CD14-positive monocyte (primary cell): ENCODE data around the gene BTG3. TPM values are rescaled to one million over a fixed set of nuclear protein-coding genes. Genes with fewer than 3 reads are reported as not detected.

Experiments used
- DNase-seq, 3 donors: peaks; one replicate each; pipeline ENCODE4 v3.0.0-alpha.2; 2011 to 2022
- H2AFZ ChIP-seq: 2 replicates; pipeline ENCODE4 v1.6.0; 2012; ENCODE audit warnings: mild to moderate bottlenecking, low read depth, low read length, inconsistent platforms; ENCODE audit not compliant: insufficient read depth, poor library complexity, severe bottlenecking
- H3K27ac ChIP-seq, 2 donors: 1 replicate in 1 of 2; 2 replicates in 1 of 2; pipeline ENCODE4 v1.5.1; 2012 to 2013; ENCODE audit warnings: low read length in 2 of 2, control low read depth in 1 of 2, inconsistent platforms in 1 of 2, low read depth in 1 of 2, mild to moderate bottlenecking in 1 of 2
- H3K27me3 ChIP-seq, 2 donors: one replicate each; pipeline versions ENCODE4 v1.6.0 to v1.6.1; 2011 to 2013; ENCODE audit warnings: low read length in 2 of 2; ENCODE audit not compliant: control insufficient read depth in 2 of 2, insufficient read depth in 2 of 2
- H3K36me3 ChIP-seq, 2 donors: replicated peaks in 1 of 2; 1 replicate in 1 of 2; 2 replicates in 1 of 2; pipeline versions ENCODE4 v1.5.1 to v1.6.1; 2012 to 2013; ENCODE audit warnings: low read length in 2 of 2, control low read depth in 1 of 2, inconsistent platforms in 1 of 2, mild to moderate bottlenecking in 1 of 2; ENCODE audit not compliant: insufficient read depth in 2 of 2, control insufficient read depth in 1 of 2
- H3K4me1 ChIP-seq, 2 donors: 1 replicate in 1 of 2; 2 replicates in 1 of 2; pipeline versions ENCODE4 v1.5.1 to v1.6.1; 2012 to 2013; ENCODE audit warnings: low read length in 2 of 2, control low read depth in 1 of 2, inconsistent platforms in 1 of 2, mild to moderate bottlenecking in 1 of 2, moderate library complexity in 1 of 2; ENCODE audit not compliant: insufficient read depth in 2 of 2, control insufficient read depth in 1 of 2
- H3K4me2 ChIP-seq: replicated peaks from 2 replicates; pipeline ENCODE3; 2012; ENCODE audit warnings: low read length, moderate library complexity, mild to moderate bottlenecking; ENCODE audit not compliant: poor library complexity, severe bottlenecking; ENCODE audit errors: extremely low read depth
- H3K4me3 ChIP-seq, 3 experiments: fragments of 200-600 bp in 1 of 3; sonication (generic) in 1 of 3; replicated peaks in 1 of 3; 1 replicate in 2 of 3; 2 replicates in 1 of 3; pipeline ENCODE4 v1.5.1; 2011 to 2013; ENCODE audit warnings: low read length in 3 of 3, mild to moderate bottlenecking in 3 of 3, control low read depth in 2 of 3, low read depth in 2 of 3, inconsistent platforms in 1 of 3, moderate library complexity in 1 of 3
- H3K79me2 ChIP-seq: 2 replicates; pipeline ENCODE4 v1.6.0; 2012; ENCODE audit warnings: mild to moderate bottlenecking, control low read depth, inconsistent platforms, low read length, moderate library complexity; ENCODE audit not compliant: insufficient read depth
- H3K9ac ChIP-seq: 2 replicates; pipeline ENCODE4 v1.6.0; 2017; ENCODE audit warnings: low read length, mild to moderate bottlenecking; ENCODE audit not compliant: insufficient read depth, poor library complexity, severe bottlenecking
- H3K9me3 ChIP-seq, 2 donors: replicated peaks in 1 of 2; 1 replicate in 1 of 2; 2 replicates in 1 of 2; pipeline versions ENCODE4 v1.5.1 to v1.6.1; 2012 to 2013; ENCODE audit warnings: low read length in 2 of 2, control low read depth in 1 of 2; ENCODE audit not compliant: control insufficient read depth in 1 of 2, insufficient read depth in 1 of 2
- H4K20me1 ChIP-seq: 2 replicates; pipeline ENCODE4 v1.6.0; 2012; ENCODE audit warnings: mild to moderate bottlenecking, low read length, control low read depth, moderate library complexity; ENCODE audit not compliant: insufficient read depth
- H3K27ac Mint-ChIP-seq, 7 donors: one replicate each; pipeline ENCODE4 v1.8.0; 2020; ENCODE audit warnings: mild to moderate bottlenecking in 7 of 7, mixed read lengths in 7 of 7, moderate library complexity in 6 of 7, inconsistent platforms in 2 of 7
- H3K27me3 Mint-ChIP-seq, 3 donors: one replicate each; pipeline ENCODE4 v1.8.0; 2021 to 2022; ENCODE audit warnings: low read depth in 3 of 3, mild to moderate bottlenecking in 3 of 3, mixed read lengths in 3 of 3, moderate library complexity in 3 of 3, inconsistent platforms in 1 of 3
- H3K36me3 Mint-ChIP-seq, 2 donors: one replicate each; pipeline ENCODE4 v1.8.0; 2020; ENCODE audit warnings: mixed read lengths in 2 of 2, inconsistent platforms in 1 of 2, mild to moderate bottlenecking in 1 of 2
- H3K4me1 Mint-ChIP-seq: one replicate; pipeline ENCODE4 v1.8.0; 2020; ENCODE audit warnings: mild to moderate bottlenecking, mixed read lengths
- H3K4me3 Mint-ChIP-seq, 2 donors: one replicate each; pipeline ENCODE4 v1.8.0; 2020; ENCODE audit warnings: mild to moderate bottlenecking in 2 of 2, mixed read lengths in 2 of 2, moderate library complexity in 1 of 2
- H3K9me3 Mint-ChIP-seq, 7 donors: one replicate each; pipeline ENCODE4 v1.8.0; 2020 to 2022; ENCODE audit warnings: mixed read lengths in 7 of 7, mild to moderate bottlenecking in 6 of 7, moderate library complexity in 6 of 7, inconsistent platforms in 2 of 7
- WGBS: methylation state at CpG from one replicate; pipeline ENCODE4 v1.1.5; 2013; ENCODE audit warnings: missing lambda C conversion rate; ENCODE audit not compliant: insufficient coverage; 5-methylcytosine and 5-hydroxymethylcytosine counted together
- intact Hi-C, 2 donors: fragments of 100-400 bp; cut with micrococcal nuclease; formaldehyde crosslinking; loops; one replicate each; pipeline versions ENCODE4 v1.15.0 to v1.15.1; 2023
- polyA plus RNA-seq, 3 donors: library from polyadenylated mRNA; depleted of rRNA in 1 of 3; unstranded in 2 of 3; stranded (reverse) in 1 of 3; fragments of 300-500 nt in 2 of 3; fragments of >200 nt in 1 of 3; fragmentation: Illumina TruSeq in 2 of 3; gene quantifications; 1 replicate in 2 of 3; 2 replicates in 1 of 3; pipeline ENCODE4 v1.2.3, GENCODE V29; 2012 to 2021
- TF ChIP-seq, protein P1 (sequence below): fragments of 200-600 bp; IDR thresholded peaks from one replicate; pipeline ENCODE4 v1.8.0; 2022; ENCODE audit warnings: antibody characterized with exemption, mild to moderate bottlenecking

Gene BTG3
- polyA plus RNA-seq, 3 donors, result 1.9 to 10.4 (median 2.0) TPM

DNA sequence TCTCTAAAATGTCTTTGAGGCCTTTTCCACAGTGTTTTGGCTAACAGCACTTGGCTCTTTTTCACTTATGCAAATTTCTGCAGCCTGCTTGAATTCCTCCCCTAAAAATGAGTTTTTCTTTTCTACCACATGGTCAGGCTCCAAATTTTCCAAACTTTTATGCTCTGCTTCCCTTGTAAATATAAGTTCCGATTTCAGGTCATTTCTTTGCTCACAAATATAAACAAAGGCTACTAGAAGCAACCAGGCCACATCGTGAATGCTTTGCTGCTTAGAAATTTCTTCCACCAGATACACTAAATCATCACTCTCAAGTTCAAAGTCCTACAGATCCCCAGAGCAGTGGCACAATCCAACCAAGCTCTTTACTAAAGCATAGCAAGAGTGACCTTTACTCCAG lies 28.1 kb upstream of the BTG3 start:
- Histone ChIP-seq H3K4me3 (no peak overlapping the region), H3K27ac (no peak overlapping the region), H3K9me3 (peaks cover 0 to 10% of the 10 kb centered on the region in 2 donors), H3K27me3 (no peaks in the 10 kb centered on the region), H3K36me3 (no peaks in the 10 kb centered on the region), H3K4me2 (no peak overlapping the region), H4K20me1 (no peaks in the 10 kb centered on the region), H3K79me2 (no peaks in the 10 kb centered on the region), H3K9ac (no peak overlapping the region), H3K4me1 (no peaks in the 10 kb centered on the region), H2AFZ (no peak overlapping the region)
- intact Hi-C loops, result no loop called here
- TF ChIP-seq, protein P1, sequence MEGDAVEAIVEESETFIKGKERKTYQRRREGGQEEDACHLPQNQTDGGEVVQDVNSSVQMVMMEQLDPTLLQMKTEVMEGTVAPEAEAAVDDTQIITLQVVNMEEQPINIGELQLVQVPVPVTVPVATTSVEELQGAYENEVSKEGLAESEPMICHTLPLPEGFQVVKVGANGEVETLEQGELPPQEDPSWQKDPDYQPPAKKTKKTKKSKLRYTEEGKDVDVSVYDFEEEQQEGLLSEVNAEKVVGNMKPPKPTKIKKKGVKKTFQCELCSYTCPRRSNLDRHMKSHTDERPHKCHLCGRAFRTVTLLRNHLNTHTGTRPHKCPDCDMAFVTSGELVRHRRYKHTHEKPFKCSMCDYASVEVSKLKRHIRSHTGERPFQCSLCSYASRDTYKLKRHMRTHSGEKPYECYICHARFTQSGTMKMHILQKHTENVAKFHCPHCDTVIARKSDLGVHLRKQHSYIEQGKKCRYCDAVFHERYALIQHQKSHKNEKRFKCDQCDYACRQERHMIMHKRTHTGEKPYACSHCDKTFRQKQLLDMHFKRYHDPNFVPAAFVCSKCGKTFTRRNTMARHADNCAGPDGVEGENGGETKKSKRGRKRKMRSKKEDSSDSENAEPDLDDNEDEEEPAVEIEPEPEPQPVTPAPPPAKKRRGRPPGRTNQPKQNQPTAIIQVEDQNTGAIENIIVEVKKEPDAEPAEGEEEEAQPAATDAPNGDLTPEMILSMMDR, result no peak
- H3K27ac Mint-ChIP-seq, result no peak overlapping the region
- no peak for DNase-seq
- H3K9me3 Mint-ChIP-seq, result peaks cover 2 to 30% (median 10%) of the 10 kb centered on the region in 7 donors
- no peaks in the 10 kb centered on the region for H3K36me3 Mint-ChIP-seq
- WGBS, result 95% methylated on average over 2 of the region's 2 CpGs
- peaks cover 0 to 4% (median 0%) of the 10 kb centered on the region in 3 donors for H3K27me3 Mint-ChIP-seq
- no peaks in the 10 kb centered on the region for H3K4me1 Mint-ChIP-seq
- H3K4me3 Mint-ChIP-seq, result no peak overlapping the region

DNA sequence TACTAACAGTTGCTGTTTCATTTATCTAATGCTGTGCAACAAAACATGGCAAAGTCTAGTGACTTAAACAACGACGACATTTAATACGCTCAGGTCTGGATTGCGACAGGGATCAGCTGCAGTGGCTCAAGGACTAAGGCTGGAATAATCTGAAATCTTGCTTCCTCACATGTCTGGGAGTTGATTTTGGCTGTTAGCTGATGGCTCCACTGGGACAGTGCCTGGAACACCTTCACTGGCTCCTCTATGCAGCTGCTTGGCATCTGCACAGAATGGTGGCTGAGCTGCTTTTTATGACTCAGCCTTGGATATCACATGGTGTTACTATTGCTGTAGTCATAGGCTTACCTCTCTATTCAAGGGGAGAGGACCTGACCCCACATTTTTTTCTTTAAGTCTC lies 24.0 kb upstream of the BTG3 start:
- WGBS, result 100% methylated on average over 4 of the region's 4 CpGs
- Histone ChIP-seq H2AFZ (no peak overlapping the region), H3K9me3 (peaks cover 0 to 10% of the 10 kb centered on the region in 2 donors), H3K27me3 (no peaks in the 10 kb centered on the region), H3K4me2 (no peak overlapping the region), H3K4me3 (no peak overlapping the region), H3K9ac (no peak overlapping the region), H4K20me1 (no peaks in the 10 kb centered on the region), H3K79me2 (no peaks in the 10 kb centered on the region), H3K27ac (no peak overlapping the region), H3K4me1 (no peaks in the 10 kb centered on the region), H3K36me3 (no peaks in the 10 kb centered on the region)
- DNase-seq, result no peak
- peaks cover 4 to 24% (median 14%) of the 10 kb centered on the region in 7 donors for H3K9me3 Mint-ChIP-seq
- intact Hi-C loops, result no loop called here
- TF ChIP-seq, protein P1, result no peak
- H3K27ac Mint-ChIP-seq, result no peak overlapping the region
- H3K4me1 Mint-ChIP-seq, result no peaks in the 10 kb centered on the region
- H3K27me3 Mint-ChIP-seq, result peaks cover 0 to 4% (median 0%) of the 10 kb centered on the region in 3 donors
- H3K4me3 Mint-ChIP-seq, result no peak overlapping the region
- H3K36me3 Mint-ChIP-seq, result no peaks in the 10 kb centered on the region
